ENCODE data around the gene SH2B3. TPM values are rescaled to one million over a fixed set of nuclear protein-coding genes. Genes with fewer than 3 reads are reported as not detected.

SH2B3 gene
- total RNA-seq, 1 experiment from 2014 or later: 39.6 TPM

GRCh38 chr12:111387747-111388323 is 17.9 kb upstream of the SH2B3 start:
- TF ChIP-seq TCF7L2 (IDR thresholded peaks at IDR 0.05; ENCODE audit: low read depth, low read length) (no peak), POLR2AphosphoS5 (IDR thresholded peaks at IDR 0.05; ENCODE audit: low read depth, low read length) (no peak)
- peak; percentile 29; the same call in 1 of the 2 replicates for ATAC-seq
- ChIA-PET CTCF (no interaction called here), POLR2A (interaction anchor here (0.6 kb wide), 1 partner anchor 185 kb away, joined by 16 read pairs; no protein-coding TSS in a partner anchor)
- BruUV-seq (replicated peaks): no TSS peak
- no peaks in the 10 kb centered on the region for H3K4me1 ChIP-seq (ENCODE audit: control insufficient read depth, insufficient read depth, low read length)
- intact Hi-C loops (cut with micrococcal nuclease; ENCODE audit: unreplicated experiment): no loop called here
- H3K4me3 ChIP-seq (ENCODE audit: low read depth in 2 of 2, low read length in 2 of 2): no peak overlapping the region
- in situ Hi-C loops (cut with HindIII; ENCODE audit: low pct_unique_long_range_greater_than_20kb, low sequenced_read_pairs): no loop called here
- H3K9me3 ChIP-seq (ENCODE audit: control insufficient read depth, insufficient read depth, low read depth, low read length): no peaks in the 10 kb centered on the region
- H3K36me3 ChIP-seq (ENCODE audit: control insufficient read depth, insufficient read depth, low read length): no peaks in the 10 kb centered on the region
- H3K27me3 ChIP-seq (ENCODE audit: control insufficient read depth, insufficient read depth, low read length): no peaks in the 10 kb centered on the region
- DNase-seq (ENCODE audit: low read depth, low spot score): no peak
- no peak overlapping the region for H3K27ac ChIP-seq (ENCODE audit: low read length)

- Histone ChIP-seq H3K36me3 (ENCODE audit: control insufficient read depth, insufficient read depth, low read length) (no peaks in the 10 kb centered on the region), H3K9me3 (ENCODE audit: control insufficient read depth, insufficient read depth, low read depth, low read length) (no peaks in the 10 kb centered on the region), H3K4me3 (ENCODE audit: low read depth in 2 of 2, low read length in 2 of 2) (no peak overlapping the region), H3K27me3 (ENCODE audit: control insufficient read depth, insufficient read depth, low read length) (no peaks in the 10 kb centered on the region), H3K27ac (ENCODE audit: low read length) (no peak overlapping the region), H3K4me1 (ENCODE audit: control insufficient read depth, insufficient read depth, low read length) (no peaks in the 10 kb centered on the region)
- TF ChIP-seq REST (IDR thresholded peaks at IDR 0.05; ENCODE audit: insufficient read depth in 1 of 2, low read depth in 2 of 2, low read length in 1 of 2) (no peak), SIN3A (IDR thresholded peaks at IDR 0.05; ENCODE audit: borderline replicate concordance, insufficient read depth, low read depth, low read length) (no peak), TCF7L2 (IDR thresholded peaks at IDR 0.05; ENCODE audit: low read depth, low read length) (no peak), POLR2AphosphoS5 (IDR thresholded peaks at IDR 0.05; ENCODE audit: low read depth, low read length) (no peak)
- TF ChIP-seq, protein P1, sequence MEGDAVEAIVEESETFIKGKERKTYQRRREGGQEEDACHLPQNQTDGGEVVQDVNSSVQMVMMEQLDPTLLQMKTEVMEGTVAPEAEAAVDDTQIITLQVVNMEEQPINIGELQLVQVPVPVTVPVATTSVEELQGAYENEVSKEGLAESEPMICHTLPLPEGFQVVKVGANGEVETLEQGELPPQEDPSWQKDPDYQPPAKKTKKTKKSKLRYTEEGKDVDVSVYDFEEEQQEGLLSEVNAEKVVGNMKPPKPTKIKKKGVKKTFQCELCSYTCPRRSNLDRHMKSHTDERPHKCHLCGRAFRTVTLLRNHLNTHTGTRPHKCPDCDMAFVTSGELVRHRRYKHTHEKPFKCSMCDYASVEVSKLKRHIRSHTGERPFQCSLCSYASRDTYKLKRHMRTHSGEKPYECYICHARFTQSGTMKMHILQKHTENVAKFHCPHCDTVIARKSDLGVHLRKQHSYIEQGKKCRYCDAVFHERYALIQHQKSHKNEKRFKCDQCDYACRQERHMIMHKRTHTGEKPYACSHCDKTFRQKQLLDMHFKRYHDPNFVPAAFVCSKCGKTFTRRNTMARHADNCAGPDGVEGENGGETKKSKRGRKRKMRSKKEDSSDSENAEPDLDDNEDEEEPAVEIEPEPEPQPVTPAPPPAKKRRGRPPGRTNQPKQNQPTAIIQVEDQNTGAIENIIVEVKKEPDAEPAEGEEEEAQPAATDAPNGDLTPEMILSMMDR (IDR thresholded peaks at IDR 0.05): no peak
- BruUV-seq (replicated peaks): no TSS peak
- 0 out of 2 replicates have a peak, but pooled peaks have one; percentile 23 for ATAC-seq
- ChIA-PET CTCF (no interaction called here), POLR2A (no interaction called here)
- intact Hi-C loops (cut with micrococcal nuclease; ENCODE audit: unreplicated experiment) (no loop called here), in situ Hi-C loops (cut with HindIII; ENCODE audit: low pct_unique_long_range_greater_than_20kb, low sequenced_read_pairs) (no loop called here)
- no peak for DNase-seq (ENCODE audit: low read depth, low spot score)
These were observed 16.1 kb upstream of the SH2B3 start for GRCh38 chr12:111389635-111390034.

- TF ChIP-seq TCF7L2 (IDR thresholded peaks at IDR 0.05; ENCODE audit: low read depth, low read length) (no peak), SIN3A (IDR thresholded peaks at IDR 0.05; ENCODE audit: borderline replicate concordance, insufficient read depth, low read depth, low read length) (no peak), POLR2AphosphoS5 (IDR thresholded peaks at IDR 0.05; ENCODE audit: low read depth, low read length) (no peak)
- no peak overlapping the region for H3K27ac ChIP-seq (ENCODE audit: low read length)
- intact Hi-C loops (cut with micrococcal nuclease; ENCODE audit: unreplicated experiment): no loop called here
- no peak overlapping the region for H3K4me3 ChIP-seq (ENCODE audit: low read depth in 2 of 2, low read length in 2 of 2)
- POLR2A ChIA-PET: no interaction called here
- no peaks in the 10 kb centered on the region for H3K4me1 ChIP-seq (ENCODE audit: control insufficient read depth, insufficient read depth, low read length)
- no peaks in the 10 kb centered on the region for H3K9me3 ChIP-seq (ENCODE audit: control insufficient read depth, insufficient read depth, low read depth, low read length)
- CTCF ChIA-PET: no interaction called here
- in situ Hi-C loops (cut with HindIII; ENCODE audit: low pct_unique_long_range_greater_than_20kb, low sequenced_read_pairs): no loop called here
- no TSS peak for BruUV-seq (replicated peaks)
- no peaks in the 10 kb centered on the region for H3K27me3 ChIP-seq (ENCODE audit: control insufficient read depth, insufficient read depth, low read length)
- ATAC-seq (no peak), DNase-seq (ENCODE audit: low read depth, low spot score) (no peak)
- no peaks in the 10 kb centered on the region for H3K36me3 ChIP-seq (ENCODE audit: control insufficient read depth, insufficient read depth, low read length)
These were observed 14.8 kb upstream of the SH2B3 start for GRCh38 chr12:111390910-111391309.

Measured in Panc1 (cell line).